GM12801 (cell line): ENCODE data around the gene MAN1C1.

Experiments
- TF ChIP-seq, protein P1 (sequence below): IDR thresholded peaks from one replicate; pipeline ENCODE4 v1.5.1; 2011; ENCODE audit warnings: control low read depth; ENCODE audit not compliant: insufficient read length; ENCODE audit errors: extremely low read depth

Gene MAN1C1

DNA sequence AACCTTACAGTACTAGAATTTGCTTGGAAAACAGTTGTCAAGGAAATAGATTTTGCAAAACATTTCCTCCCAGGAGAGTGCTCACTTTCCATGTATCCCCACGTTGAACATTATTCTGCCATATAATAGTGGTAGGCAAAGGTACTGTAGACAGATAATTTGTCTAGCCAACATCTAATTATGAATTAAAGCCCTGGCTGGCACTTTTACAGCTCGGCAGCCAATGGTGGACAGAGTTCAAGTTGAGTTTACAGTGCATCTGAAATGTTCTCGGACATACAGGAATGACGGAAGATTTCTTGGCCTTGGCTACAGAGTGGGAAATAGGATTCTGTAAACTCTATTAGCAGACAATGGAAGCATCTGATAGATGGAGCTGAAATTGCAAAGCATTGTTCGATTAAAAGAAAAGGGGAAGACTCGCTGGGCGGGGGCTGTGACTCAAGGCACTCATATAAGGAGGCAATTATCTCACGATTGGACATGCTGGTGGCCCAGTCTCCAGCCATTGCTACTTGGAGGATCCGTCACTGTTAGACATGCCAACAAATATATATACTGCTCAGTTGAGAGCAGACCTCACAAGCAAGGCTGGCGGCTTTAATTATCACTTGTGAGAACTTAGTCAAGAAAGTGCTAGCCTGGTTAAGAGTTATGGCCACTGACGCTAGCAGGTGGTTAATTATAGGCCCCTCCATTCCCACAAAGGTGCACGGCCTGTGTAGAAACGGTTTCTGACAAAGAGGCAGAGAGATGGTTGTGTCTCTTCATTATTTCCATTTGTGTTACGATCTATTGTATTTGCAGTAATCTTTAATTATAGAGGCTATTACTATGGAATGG, 48.0 kb downstream of the MAN1C1 start:
- TF ChIP-seq, protein P1, sequence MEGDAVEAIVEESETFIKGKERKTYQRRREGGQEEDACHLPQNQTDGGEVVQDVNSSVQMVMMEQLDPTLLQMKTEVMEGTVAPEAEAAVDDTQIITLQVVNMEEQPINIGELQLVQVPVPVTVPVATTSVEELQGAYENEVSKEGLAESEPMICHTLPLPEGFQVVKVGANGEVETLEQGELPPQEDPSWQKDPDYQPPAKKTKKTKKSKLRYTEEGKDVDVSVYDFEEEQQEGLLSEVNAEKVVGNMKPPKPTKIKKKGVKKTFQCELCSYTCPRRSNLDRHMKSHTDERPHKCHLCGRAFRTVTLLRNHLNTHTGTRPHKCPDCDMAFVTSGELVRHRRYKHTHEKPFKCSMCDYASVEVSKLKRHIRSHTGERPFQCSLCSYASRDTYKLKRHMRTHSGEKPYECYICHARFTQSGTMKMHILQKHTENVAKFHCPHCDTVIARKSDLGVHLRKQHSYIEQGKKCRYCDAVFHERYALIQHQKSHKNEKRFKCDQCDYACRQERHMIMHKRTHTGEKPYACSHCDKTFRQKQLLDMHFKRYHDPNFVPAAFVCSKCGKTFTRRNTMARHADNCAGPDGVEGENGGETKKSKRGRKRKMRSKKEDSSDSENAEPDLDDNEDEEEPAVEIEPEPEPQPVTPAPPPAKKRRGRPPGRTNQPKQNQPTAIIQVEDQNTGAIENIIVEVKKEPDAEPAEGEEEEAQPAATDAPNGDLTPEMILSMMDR: no peak

DNA sequence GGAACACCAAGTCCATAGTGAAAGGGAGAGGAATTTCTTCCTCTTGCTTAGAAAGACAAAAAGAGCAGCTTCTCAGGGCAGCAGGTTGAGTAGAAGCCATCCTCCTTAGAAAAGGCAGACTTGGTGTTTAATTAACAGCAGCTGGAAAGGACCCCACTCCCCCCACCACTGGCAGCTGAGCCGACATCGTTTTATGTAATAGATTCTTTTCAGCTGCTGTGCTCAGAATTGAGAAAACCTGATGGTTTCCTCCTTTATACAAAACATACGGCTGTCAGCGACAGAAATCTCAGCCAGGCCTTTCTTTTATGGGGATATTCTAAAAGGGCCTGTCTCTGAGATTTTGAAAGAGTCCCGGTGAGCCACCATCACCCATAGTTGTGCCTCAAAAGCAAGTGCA, 49.9 kb downstream of the MAN1C1 start:
- TF ChIP-seq, protein P1: no peak

DNA sequence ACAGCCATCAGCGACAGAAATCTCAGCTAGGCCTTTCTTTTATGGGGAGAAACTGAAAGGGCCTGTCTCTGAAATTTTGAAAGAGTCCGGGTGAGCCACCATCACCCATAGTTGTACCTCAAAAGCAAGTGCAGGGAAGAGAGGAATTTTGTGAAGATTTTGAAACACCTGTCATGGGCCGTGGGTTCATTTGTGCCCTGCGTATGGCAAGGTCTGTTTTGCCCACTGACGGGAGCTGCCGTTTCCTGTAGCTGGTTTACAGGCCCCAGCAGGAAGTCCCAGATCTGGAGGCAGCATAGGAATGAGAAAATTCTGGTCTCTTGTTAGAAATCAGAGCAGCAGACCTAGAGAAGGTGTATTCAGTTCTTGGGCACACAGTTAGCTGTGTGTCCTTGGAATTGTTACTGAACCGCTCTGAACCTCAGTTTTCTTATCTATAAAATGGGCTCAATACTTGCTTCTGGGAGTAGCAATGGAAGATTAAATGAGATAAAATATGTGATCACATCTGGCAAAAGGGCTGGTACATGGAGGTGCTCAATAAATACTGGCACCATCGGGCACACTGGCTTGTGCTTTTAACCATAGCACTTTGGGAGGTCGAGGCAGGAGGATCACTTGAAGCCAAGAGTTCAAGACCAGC, 52.5 kb downstream of the MAN1C1 start:
- TF ChIP-seq, protein P1: no peak

DNA sequence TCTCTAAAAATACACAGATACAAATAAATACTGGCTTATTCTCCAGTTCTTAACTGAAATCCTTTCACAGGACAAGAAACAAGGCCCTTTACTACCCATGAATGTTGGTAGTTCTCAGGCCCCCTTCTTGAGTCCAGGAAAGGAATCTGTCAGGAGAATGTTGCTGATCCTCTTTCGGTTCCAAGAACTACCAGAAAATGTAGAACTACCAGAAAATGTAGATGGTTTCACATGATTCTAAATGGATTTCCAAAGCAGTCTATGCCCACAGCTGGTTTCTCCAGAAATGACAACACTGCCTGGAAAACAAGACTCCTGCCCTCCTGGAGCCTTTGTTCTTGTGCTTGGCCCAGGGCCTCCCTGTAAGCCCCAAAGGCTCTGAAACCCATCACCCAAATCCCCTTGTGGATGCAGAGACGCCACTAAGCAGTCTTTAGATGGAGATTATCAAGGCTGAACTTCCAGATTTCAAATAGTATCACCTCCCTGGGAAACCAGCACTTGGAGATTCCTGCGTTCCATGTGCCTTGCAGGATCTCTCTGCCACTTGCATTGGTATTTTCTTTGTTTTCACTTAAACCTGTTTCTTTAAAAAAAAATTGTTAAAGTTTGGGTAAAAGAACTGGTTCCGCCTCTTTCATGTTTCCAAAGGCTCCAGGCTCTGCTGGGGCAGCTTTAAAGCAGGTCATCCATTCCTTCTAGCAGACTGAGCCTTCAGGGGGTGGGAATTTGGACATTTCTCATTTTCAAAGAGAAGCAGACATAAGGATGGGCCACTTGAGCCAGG, 53.4 kb downstream of the MAN1C1 start:
- TF ChIP-seq, protein P1: no peak

DNA sequence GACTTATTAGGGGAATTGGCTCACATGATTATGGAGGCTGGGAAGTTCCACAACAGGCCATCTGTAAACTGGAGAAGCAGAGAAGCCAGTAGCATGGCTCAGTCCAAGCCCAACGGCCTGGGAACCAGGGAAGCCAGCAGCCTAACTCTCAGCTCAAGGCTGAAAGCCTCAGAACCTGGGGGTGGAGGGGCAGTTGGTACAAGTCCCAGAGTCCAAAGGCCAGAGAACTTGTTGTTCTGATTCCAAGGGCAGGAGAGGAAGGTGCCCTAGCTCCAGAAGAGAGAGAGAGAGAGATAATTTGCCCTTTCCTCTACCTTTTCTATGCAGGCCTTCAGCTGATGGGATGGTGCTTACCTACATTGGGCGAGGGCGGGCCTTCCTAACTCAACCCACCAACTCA, 55.3 kb downstream of the MAN1C1 start:
- TF ChIP-seq, protein P1: no peak

DNA sequence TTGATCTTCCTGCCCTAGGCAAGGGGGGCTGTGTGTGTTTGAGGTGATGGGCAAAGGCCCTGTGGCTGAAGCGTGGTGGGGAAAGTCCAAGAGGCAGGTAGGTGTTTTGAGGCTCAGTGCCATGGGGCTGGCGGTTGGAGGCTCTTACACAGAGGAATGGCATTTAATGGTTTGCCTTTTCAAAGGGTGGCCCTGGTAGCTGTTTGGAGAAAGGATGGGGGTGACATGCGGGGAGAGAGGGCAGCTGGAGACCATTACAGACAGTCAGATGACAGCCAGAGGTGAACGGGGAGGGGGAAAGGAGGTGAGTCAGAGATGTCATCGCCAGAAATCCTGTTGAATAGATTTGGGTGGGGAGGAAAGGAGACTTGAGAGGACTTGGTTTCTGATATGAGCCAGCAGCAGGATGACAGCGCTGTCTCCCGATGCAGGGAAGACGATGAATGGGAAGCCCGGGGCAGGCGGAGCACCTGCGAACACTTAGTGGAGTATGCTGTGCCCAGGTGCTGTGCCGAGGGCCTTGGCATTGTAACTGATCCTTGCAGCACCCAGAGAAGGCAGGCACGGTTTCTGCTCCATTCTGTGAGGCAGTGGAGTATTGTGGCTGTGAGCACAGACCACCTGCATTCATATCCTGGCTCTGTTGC, 56.3 kb downstream of the MAN1C1 start:
- TF ChIP-seq, protein P1: no peak

DNA sequence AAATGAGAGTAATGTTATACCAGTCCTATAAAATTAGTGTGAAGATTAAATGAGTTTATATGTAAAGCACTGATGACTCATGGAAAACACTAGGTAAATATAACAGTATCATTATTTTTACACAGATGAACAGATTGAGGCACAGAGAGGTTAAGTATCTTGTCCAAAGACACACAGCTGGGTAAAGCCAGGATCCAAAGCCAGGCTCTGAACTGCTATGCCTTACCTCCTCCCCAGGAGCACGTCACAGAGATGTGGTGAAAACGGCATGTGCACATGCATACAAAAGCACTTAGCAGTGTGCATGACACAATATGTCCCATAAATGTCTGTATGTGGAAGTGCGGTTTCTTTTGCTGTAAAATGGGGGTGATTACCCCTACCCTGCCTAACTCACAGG, 56.9 kb downstream of the MAN1C1 start:
- TF ChIP-seq, protein P1: no peak
